Thyroid gland (tissue), 4 donors: ENCODE results near the gene NRG3. TPM values are rescaled to one million over a fixed set of nuclear protein-coding genes. Genes with fewer than 3 reads are reported as not detected.

ENCODE experiments used
- DNase-seq, 2 donors: peaks; one replicate each; pipeline ENCODE4 v3.0.0-alpha.2; 2019
- H3K27ac ChIP-seq, 3 donors: fragments of 200-600 bp; sonication (generic); 1 replicate in 2 of 3; 2 replicates in 1 of 3; pipeline ENCODE4 v1.5.1; 2016 to 2019; ENCODE audit warnings: mild to moderate bottlenecking in 1 of 3, moderate library complexity in 1 of 3
- H3K27me3 ChIP-seq: fragments of 200-600 bp; sonication (generic); one replicate; pipeline ENCODE4 v1.5.1; 2019
- H3K36me3 ChIP-seq, 2 donors: fragments of 200-600 bp; sonication (generic); one replicate each; pipeline ENCODE4 v1.5.1; 2016 to 2019
- H3K4me1 ChIP-seq, 2 donors: fragments of 200-600 bp; sonication (generic); one replicate each; pipeline ENCODE4 v1.5.1; 2017 to 2019
- H3K4me3 ChIP-seq, 3 donors: fragments of 200-600 bp; sonication (generic); replicated peaks in 1 of 3; 1 replicate in 2 of 3; 2 replicates in 1 of 3; pipeline ENCODE4 v1.5.1; 2016; ENCODE audit warnings: mild to moderate bottlenecking in 1 of 3
- H3K9me3 ChIP-seq: fragments of 200-600 bp; sonication (generic); one replicate; pipeline ENCODE4 v1.5.1; 2017
- CTCF ChIP-seq, 6 experiments: fragments of 200-600 bp in 3 of 6; fragments of 450-650 bp in 3 of 6; sonication (generic) in 3 of 6; IDR thresholded peaks; one replicate each; pipeline ENCODE4 v1.5.1; 2016 to 2019; ENCODE audit warnings: antibody characterized with exemption in 6 of 6, mild to moderate bottlenecking in 2 of 6, inconsistent platforms in 1 of 6, moderate library complexity in 1 of 6
- POLR2A ChIP-seq, 2 donors: fragments of 450-650 bp; IDR thresholded peaks; one replicate each; pipeline ENCODE4 v1.6.1; 2017; ENCODE audit warnings: antibody characterized with exemption in 2 of 2, mild to moderate bottlenecking in 2 of 2, moderate library complexity in 1 of 2
- WGBS, 2 donors: methylation state at CpG; one replicate each; pipeline ENCODE4 v1.1.5; 2017; 5-methylcytosine and 5-hydroxymethylcytosine counted together
- intact Hi-C: fragments of 100-400 bp; cut with DNase I; formaldehyde crosslinking; loops from one replicate; pipeline ENCODE4 v1.15.1; 2023
- total RNA-seq, 4 donors: library from RNA; depleted of rRNA; stranded (reverse); fragments of >200 nt; gene quantifications; one replicate each; pipeline ENCODE4 v1.2.3, GENCODE V29; 2016

Gene NRG3
- total RNA-seq, 4 donors from 2014 or later: 0.67 to 1.8 (median 1.3) TPM

- no peak overlapping the region for H3K4me3 ChIP-seq
- H3K36me3 ChIP-seq: no peaks in the 10 kb centered on the region
- 75 to 78% methylated on average over 4 of the region's 4 CpGs for WGBS, 2 donors
- TF ChIP-seq CTCF (IDR thresholded peaks at IDR 0.05) (no peak), POLR2A (IDR thresholded peaks at IDR 0.05) (no peak)
- H3K4me1 ChIP-seq: no peaks in the 10 kb centered on the region
- no peak for DNase-seq
- no peak overlapping the region for H3K27ac ChIP-seq
- intact Hi-C loops: no loop called here
- H3K27me3 ChIP-seq: no peaks in the 10 kb centered on the region
- no peaks in the 10 kb centered on the region for H3K9me3 ChIP-seq
Observed at GRCh38 chr10:82827901-82828300, 952.9 kb downstream of the NRG3 start.

GRCh38 chr10:82847242-82847641, 972.2 kb downstream of the NRG3 start:
- no peaks in the 10 kb centered on the region for H3K9me3 ChIP-seq
- H3K4me1 ChIP-seq: no peaks in the 10 kb centered on the region
- H3K27ac ChIP-seq: no peak overlapping the region
- no peak for TF ChIP-seq POLR2A (IDR thresholded peaks at IDR 0.05)
- no peak for TF ChIP-seq CTCF (IDR thresholded peaks at IDR 0.05)
- DNase-seq: no peak
- H3K27me3 ChIP-seq: no peaks in the 10 kb centered on the region
- intact Hi-C loops: no loop called here
- H3K4me3 ChIP-seq: no peak overlapping the region
- no peaks in the 10 kb centered on the region for H3K36me3 ChIP-seq
- 84 to 95% methylated on average over 3 of the region's 3 CpGs for WGBS, 2 donors

- Histone ChIP-seq H3K4me1 (no peaks in the 10 kb centered on the region), H3K4me3 (no peak overlapping the region), H3K36me3 (no peaks in the 10 kb centered on the region), H3K9me3 (no peaks in the 10 kb centered on the region), H3K27me3 (no peaks in the 10 kb centered on the region), H3K27ac (no peak overlapping the region)
- intact Hi-C loops: no loop called here
- no peak for DNase-seq
- TF ChIP-seq POLR2A (IDR thresholded peaks at IDR 0.05): no peak
- no peak for TF ChIP-seq CTCF (IDR thresholded peaks at IDR 0.05)
- WGBS, 2 donors: 81 to 82% methylated on average over 4 of the region's 4 CpGs
Observed at GRCh38 chr10:82850191-82850590, 975.2 kb downstream of the NRG3 start.

- no peaks in the 10 kb centered on the region for H3K4me1 ChIP-seq
- H3K9me3 ChIP-seq: no peaks in the 10 kb centered on the region
- 82 to 83% methylated on average over 3 of the region's 3 CpGs for WGBS, 2 donors
- no peak overlapping the region for H3K4me3 ChIP-seq
- no peak for TF ChIP-seq CTCF (IDR thresholded peaks at IDR 0.05)
- no peak for TF ChIP-seq POLR2A (IDR thresholded peaks at IDR 0.05)
- no peaks in the 10 kb centered on the region for H3K27me3 ChIP-seq
- no peak overlapping the region for H3K27ac ChIP-seq
- intact Hi-C loops: no loop called here
- no peak for DNase-seq
- no peaks in the 10 kb centered on the region for H3K36me3 ChIP-seq
Observed at GRCh38 chr10:82856957-82857613, 982.1 kb downstream of the NRG3 start.

GRCh38 chr10:82861889-82862288, 986.9 kb downstream of the NRG3 start:
- no peaks in the 10 kb centered on the region for H3K27me3 ChIP-seq
- intact Hi-C loops: no loop called here
- no peak for DNase-seq

More at GRCh38 chr10:82861889-82862288, 986.9 kb downstream of the NRG3 start:
- 87 to 95% methylated on average over 2 of the region's 2 CpGs for WGBS, 2 donors
- Histone ChIP-seq H3K4me3 (no peak overlapping the region), H3K36me3 (no peaks in the 10 kb centered on the region), H3K4me1 (no peaks in the 10 kb centered on the region), H3K9me3 (no peaks in the 10 kb centered on the region), H3K27ac (no peak overlapping the region)
- TF ChIP-seq POLR2A (IDR thresholded peaks at IDR 0.05) (no peak), CTCF (IDR thresholded peaks at IDR 0.05) (no peak)
